SH-SY5Y (cell line): ENCODE measurements around the gene ABLIM2.

Experiments used
- GATA2 ChIP-seq: IDR thresholded peaks from 2 replicates; pipeline ENCODE4 v1.6.1; 2011; ENCODE audit warnings: mild to moderate bottlenecking, low read depth, low read length
- GATA3 ChIP-seq: IDR thresholded peaks from 2 replicates; pipeline ENCODE4 v1.6.1; 2011; ENCODE audit warnings: low read depth, mild to moderate bottlenecking, low read length, moderate library complexity

DNA sequence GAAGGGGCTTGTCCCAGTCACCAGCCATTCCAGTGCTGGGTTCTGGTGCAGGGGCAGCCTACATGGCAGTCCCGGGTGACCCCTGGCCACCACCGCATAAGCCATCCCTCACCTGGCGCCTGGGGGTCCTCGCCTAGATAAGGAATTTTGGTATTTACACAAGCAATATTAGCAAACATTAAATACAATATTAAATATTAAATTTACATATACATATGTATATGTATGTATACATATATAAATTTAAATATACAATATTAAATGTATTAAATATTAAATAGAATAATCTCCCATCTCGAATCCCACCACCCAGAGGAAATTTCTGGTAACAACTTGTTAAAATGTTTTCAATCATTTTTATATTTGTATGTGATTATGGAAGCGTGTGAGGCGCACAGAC, 114.4 kb downstream of the ABLIM2 start:
- no peak for TF ChIP-seq GATA2
- TF ChIP-seq GATA3 = no peak
